NCI-H510A treated with DMSO at 0.1 percent for 48 hours (cell line): ENCODE data around the gene TLCD3B.
A peak's percentile ranks its signal among the peaks of the same experiment; 100 is the strongest.
"Not testable (repeated sequence)": the region's sequence is repeated elsewhere in the genome, so short reads cannot be mapped to it uniquely, and the experiment has no call there.

Experiments
- DNase-seq: peaks from one replicate; lab custom pipeline; 2025; lab: John Stamatoyannopoulos, UW

The TLCD3B gene

DNA sequence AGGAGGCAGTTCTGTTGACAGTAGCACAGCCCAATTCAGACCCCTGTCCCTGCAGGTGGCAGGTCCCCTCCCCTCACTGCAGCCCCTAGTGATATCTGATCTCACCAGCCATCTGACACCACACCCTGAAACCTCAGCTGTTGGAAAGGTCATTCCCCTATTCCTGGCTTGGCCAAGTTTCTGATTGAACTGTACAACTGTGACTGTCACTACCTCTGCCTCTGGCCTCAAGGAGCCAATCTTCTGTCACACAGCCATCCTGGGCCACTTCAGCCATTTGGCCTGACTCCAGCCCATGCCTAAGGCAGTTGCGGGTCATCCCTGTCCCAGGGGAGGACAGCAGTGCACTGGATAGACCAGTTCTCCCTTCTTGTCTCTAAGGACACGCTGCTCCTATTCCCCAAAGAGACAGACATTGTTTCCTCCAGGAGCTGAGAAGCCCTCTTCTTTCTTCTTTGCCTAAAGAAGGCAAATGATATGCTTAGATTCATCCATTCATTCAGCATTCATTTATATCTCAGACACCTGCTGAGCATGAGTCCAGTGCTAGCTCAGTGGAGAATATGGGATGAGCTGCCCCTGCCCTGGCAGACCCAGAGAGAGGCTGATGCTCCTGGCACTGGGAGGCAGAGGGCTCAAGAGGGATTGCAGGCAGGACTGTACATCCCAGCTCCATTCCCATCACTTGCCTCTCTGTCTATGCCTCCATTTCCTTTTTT is 29.9 kb upstream of the TLCD3B start:
- no peak for DNase-seq

DNA sequence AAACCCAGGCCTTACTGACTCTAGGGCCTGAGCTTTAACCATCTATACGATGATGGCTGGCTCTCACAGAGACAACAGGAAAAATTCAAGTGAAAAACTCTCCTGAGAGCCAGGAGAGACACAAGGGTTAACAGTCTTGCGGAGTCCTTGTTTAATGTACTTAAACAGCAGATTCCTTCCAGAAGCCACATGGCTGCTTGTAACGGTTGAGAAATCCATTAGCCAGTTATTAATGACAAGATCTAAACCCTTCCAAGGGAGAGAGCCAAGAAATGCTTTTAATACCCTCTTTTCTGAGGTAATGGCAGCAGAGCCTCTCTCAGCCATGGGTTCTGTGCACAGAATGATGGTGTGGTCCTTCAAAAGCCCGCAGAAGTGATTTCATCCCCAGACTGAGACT is 29.3 kb upstream of the TLCD3B start:
- DNase-seq = no peak

DNA sequence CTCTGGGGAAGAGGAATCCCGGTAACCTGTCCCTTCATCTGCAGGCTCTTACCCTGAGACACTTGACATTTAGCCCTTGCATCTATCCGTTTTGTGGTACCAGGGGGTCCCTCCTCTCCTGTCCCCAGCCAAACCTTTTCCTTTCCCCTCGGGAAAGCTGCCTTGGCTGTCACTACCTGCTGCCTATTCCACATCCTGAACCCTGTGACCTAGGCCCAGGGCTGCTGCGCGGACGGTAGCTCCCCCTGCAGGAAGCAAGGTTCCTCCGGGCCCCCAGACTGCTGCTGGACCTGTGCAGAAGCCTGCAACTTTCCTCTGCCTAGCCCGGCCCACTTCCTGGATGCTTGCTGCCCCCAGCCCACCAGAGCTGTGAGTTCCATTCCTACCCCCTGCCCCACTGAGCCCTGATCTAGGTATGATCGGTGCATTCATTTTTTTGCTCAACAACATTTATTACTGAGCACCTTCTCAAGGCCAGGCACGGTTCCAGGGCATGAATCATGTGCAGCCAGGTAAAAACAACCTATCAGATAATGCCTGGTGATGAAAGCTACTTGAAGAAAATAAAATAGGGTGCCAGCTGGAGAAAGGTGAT is 24.0 kb upstream of the TLCD3B start:
- peak; percentile 47 for DNase-seq

DNA sequence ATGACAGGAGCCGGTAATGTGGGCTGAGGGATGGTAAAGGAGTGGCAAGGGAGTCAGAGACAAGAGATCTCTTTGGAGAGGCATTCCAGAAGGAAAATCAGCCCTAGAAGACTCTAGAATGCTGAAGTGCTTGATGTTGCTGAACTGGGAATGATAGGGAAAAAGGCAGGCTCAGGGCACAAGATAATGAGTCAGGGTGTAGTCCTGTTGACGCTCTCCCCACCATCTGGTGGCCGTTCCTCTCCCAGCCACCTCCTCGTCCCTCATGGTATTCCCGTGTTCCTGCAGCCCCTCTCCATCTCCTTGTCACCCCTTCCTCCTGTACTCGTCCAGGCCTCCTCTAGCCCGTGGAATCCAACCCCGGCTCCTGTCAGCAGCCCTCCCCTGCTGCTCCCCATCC is 23.4 kb upstream of the TLCD3B start:
- no peak for DNase-seq

DNA sequence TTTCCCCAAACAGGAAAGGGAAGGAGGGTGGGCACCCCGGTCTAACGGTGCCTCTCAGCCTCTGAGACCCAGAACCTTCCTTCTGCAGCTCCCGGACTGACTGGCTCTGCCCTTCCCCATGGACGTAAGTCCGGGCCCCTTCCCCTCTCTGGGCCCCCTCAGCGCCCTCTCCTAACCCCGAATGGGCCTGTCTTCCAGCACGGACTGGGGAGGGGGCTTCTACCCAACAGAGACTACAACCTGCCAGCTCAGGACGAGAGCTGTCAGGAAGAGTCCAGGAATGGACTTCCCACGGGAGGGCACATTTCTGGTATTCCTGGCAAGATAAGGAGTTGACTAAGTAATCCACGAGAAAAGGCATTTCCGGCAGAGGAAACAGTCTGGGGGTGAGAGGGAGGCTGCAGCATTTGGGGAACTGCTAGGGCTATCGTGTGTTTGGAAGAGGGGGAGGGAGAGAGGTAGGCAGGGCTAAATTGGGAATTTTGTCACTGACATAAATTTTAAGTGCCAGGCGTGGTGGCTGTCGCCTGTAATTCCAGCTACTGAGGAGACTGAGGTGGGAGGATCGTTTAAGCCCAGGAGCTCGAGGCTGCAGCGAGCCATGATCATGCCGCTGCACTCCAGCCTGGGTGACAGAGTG is 22.4 kb upstream of the TLCD3B start:
- DNase-seq = peak; percentile 49

DNA sequence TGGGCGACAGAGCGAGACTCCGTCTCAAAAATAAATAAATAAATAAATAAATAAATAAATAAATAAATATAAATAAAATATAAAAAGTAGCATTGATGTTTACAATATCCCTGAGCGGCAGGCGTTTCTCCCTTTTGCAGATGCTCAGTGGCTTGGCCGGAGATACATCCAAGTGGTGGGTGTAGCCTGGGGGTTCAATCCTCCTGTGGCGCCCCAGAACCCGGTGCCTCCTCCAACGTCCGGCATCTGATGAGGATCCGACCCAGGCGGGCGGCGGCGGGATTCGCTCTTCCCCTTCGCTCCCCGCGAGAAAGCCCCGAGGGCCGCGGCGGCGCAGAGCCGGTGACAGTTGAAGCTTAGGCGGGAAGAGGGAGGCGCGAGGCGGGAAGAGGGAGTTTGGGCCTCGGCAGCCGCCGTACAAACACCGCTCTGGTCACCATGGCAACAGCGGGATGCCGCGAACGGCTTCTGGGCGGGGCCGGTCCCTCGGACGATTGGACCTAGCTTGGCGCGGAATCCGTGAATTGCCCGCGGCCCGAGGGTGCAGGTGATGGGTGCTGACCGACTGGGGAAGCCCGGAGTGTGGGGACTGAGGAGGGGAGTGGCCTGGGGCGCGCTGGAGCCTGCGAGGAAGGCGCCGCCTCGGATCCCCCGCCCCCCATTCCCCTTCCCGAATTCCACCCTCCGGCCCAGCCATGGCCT is 21.8 kb upstream of the TLCD3B start:
- peak; percentile 96 for DNase-seq

DNA sequence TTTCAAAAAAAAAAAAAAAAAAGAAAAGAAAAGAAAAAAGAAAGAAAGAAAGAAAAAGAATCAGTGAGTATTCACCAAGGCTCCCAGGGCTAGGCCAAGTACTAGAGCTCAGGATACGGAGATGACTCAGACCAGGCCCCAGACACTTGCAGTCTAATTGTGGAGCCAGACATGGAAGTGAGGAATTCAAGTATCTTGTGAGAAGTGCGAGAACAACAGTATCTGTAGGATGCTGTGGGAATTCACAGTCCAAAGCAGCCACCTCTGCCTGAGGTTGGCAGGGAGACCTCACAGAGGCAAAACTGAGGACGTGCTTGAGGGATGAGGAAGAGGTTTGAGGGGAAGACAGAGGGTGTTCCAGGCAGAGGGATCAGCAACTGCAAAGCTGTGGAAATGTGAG is 20.4 kb upstream of the TLCD3B start:
- DNase-seq = no peak

DNA sequence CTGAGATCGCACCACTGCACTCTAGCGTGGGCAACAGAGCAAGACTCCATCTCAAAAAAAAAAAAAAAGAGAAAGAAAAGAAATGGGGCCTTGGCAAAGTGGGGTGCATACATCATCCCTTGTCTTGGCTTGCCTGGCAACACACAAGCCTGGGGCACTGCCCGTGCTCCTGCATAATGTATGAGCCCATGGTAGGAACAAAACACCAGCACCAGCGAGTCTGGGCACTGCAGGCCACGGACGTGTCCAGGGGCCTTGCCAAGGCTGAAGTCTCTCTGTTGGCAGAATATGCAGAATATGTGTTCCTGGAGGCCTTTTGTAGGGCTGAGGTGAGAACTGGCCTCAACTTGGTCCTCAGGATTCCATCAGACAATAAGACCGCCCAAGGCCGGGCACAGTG is 18.8 kb upstream of the TLCD3B start:
- DNase-seq = no peak

DNA sequence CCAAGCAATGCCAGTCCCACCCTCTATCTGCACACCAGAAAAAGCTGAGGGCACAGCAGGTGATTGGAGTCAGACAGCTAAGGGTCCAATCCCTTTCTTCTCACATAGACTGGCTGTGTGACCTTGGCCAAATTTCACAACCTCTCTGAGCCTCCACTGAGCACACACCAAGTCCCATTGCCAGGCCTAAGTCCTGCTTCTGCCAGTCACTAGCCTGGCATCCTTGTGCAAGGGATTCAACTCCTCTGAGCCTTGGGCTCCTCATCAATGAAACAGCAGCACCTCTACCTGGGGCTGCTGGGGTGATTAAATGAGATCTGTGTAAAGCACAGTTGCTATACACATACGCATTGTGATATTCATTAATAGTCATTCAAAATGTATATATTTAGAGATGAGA is 15.5 kb upstream of the TLCD3B start:
- DNase-seq = no peak

DNA sequence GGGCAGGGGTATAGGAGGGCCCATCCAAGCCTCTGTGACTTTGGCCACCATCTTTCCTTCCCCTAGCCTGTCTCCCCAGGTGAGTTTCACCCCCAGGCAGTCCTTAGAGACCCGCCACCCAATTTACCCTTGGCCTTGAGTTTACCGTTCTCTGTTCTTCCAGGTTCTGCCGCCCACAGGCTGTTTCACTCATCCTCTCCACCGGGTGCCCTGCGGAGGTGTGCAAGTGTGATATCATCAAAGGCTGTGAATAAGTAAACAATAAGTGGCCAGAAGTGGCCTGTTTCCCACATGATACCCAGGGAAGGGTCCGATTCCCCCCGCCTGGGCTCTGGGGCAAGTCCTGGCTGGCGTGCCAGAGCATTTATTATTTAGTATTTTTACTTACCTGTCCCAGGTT is 15.1 kb upstream of the TLCD3B start:
- peak; percentile 10 for DNase-seq

DNA sequence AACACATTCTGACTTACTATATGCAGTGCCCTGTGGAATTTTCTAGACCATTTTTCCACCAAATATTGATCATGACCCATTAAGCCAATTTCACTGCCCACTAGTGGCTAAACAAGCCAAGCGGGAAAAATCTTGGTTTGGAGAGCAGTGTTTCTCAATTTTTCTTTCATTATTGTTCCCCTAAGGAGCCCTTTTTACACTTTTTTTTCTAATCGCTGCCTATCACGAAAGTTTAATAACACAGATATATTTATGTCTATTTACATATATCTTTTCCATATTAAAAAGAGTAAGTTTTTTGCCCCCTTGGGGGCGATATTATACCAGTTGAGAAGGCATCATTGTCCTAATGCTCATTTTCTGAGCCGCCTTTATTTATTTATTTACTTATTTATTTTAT is 10.8 kb upstream of the TLCD3B start:
- DNase-seq = no peak

DNA sequence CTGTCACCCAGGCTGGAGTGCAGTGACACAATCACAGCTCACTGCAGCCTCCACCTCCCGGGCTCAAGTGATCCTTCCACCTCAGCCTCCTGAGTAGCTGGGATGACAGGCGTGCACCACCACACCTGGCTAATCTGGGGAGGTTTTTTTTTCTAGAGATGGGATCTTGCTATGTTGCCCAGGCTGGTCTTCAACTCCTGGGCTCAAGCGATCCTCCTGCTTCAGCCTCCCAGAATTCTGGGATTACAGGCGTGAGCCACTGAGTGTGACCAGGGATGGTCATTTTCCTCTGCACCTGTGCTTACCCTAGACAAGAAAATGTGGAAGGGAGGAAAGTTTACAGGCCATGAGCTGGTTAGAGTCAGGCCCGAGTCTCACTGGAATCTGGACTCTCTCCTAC is 9.6 kb upstream of the TLCD3B start:
- DNase-seq = not testable (repeated sequence)

DNA sequence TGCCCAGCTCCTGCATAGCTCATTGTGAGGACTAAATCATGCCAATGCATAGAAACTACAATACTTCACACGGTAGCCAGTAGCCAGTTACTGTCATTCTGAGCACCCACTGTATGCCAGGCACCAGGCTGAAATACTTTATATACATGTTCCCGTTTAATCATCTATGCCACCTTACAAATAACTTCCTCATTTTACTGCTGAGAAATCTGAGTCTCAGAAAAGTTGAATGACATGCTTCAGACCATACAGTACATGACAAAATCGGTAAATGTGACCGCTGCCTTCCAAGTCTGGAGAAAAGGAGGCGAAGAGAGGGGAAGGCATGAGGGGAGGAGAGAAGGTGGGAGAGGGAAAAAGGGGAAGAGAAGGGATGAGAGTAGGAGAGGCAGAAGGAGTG is 9.2 kb upstream of the TLCD3B start:
- no peak for DNase-seq

DNA sequence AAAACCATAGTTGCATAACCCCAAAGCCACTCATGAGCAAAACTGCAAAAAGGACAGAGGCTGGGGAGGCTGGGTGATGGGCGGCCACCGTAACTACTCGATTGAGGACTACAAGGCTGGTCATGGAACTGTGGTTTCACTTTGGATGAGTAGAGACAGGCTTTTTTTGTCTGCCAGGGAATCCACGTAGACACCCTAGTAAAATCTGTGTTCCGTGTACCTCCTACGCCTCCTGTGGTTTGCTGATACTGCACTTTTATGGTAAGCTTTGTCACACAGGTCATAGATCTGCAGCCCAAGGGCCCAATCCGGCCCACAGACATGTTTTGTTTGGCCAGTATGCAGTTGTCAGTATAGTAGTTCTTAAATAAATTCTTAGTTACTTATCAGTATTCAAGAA is 2.2 kb upstream of the TLCD3B start:
- DNase-seq = no peak

DNA sequence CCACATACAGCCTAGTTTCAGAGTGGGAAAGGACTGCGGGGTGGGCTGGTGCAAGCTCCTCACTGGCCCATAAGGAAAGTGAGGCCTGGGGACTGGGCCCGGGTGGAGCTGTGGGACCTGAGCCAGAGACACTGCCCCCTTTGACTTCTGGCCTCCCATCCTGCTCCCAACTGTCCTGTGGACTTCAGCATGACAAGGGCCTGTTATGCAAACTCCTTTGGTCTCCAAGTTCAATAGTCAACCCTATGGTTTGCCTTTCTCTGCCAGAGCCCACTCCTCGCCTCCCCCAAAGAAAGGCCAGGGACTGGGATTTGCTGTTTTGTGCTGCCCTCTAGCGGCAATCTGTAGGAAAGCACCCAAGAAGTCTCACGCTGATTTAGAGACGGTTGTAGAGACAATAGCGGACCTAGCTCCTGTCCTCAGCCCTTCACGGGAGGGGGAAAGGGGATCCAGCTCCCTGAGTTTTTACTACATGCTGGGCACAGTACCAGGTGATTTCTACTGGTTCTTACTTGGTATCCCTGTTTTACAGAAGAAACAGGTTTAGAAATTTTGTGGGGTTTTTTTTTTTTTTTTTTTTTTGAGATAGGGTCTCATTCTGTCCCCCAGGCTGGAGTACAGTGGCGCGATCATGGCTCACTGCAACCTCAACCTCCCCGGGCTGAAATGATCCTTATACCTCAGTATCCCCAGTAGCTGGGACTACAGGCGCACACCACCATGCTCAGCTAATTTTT is 1.2 kb upstream of the TLCD3B start:
- DNase-seq = peak; percentile 86

DNA sequence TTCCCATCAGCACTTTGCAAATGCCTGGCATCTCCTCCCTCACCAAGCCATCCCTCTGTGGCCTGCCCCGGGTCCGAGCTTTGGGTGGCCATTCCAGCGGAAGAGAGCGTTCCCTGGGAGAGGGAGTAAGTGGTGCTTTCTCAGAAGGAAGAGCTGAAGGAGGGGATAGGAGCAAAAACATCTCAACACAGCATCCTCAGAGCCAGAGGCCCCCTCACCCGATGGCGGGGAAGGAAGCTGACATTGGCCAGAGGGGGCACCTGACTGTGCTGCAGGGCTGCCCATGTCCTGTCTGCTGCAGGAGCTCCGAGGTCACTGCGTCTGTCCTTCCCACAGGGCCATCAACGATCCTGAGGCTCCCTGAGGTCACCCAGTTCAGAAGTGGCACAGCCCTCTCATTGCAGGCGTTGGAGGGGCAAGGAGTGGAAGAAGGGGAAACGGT is 427 bp upstream of the TLCD3B start:
- no peak for DNase-seq

DNA sequence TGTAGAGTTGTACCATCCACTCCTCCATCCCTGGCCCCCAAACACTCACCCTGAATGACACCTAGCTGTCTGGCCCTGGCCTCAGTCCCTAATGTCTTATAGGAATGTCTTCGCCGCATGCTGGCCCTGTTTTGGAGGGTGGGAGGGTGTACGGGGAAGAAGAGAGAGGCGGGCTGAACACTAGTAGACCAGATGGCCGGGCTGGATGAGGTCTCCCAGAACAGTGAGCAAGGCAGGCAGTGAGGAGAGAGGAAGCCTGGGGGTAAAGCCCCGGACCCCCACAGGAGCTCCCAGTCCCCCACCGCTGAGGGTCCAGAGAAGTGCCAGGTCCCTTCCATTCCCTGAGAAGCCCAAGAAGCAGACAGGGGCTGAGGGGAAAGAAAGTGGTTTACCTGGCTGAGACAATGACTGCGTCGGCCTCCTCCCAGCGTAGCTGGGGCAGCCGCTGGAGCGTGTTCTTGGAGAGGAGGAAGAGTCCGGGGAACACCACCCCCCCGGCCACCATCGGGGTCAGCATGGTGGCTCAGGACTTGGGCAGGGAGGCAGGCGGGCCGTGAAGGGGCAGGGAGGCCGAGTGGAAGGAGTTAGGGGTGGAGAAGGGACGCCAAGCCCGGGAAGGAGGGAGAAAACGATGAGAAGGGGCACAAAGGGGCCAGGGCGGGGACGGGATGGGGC is 923 bp downstream of the TLCD3B start:
- DNase-seq = peak; percentile 38

DNA sequence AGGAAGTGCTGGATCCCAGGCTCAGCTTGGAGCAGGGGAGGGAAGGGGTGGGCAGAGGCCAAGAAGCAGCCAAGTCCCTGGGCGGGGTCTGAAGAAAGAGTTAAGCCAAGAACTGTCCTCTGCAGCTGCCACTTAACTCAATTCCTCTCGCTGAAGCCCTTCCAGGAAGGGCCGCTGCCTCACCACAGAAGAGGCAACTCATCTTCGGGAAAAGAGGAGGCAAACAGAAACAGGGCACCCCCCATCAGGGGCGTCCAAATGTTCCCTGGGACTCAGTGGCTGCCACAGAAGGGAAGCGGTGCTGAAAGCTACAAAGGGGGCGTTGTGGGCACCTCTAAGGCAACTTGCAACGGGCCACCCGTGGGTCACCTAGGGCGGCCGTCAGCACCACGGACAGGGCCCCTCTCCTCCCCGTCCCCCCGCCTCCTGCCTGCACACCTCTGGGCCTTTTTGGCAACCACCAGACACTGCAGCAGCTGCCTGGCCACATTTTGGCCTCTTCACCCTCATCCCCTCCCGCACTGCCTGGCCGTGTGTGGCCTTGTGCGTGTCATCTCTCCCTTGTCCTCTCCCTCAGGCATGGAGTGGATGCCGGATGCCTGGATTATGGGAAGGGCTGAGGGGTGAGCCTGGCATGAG is 2.5 kb downstream of the TLCD3B start:
- no peak for DNase-seq

DNA sequence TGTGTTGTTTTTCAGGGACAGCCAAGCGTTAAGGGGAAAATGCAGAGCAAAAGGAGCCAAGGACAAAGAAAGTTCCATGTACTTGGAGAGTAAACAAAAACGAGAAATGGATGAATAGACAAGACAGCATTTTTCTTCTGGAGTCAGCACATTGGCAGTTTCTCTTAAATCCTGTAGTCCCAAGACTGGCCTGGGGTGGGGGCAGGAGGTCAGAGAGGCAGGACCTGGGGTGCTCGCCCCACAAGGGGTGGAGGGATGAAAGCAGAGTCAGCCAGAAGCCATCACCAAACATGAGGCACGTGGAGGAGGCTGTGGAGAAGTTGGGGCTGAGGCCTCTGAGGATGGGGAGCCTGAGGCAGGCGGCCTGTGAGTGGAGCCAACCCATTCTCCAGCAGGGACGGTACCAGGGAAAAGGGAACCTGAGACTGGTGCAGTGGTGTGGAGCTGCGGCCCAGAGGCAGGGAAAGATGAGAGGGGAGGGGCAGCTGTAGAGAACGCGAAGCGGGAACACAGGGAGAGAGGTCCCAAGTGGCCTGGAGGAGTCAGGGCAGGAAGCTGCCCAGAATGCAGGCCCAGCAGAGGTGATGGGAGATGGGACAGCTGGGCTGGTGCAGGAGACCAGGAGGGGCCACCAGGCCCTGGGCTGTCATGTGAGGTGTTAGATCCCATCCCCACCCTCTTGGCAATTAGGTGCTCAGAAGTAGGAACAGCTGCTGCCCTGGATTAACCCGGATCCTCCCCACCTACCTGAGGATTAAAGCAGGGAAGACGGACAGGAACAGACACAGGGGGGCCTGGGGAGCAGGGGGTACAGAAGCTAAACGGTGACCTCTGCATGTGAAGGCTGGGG is 3.3 kb downstream of the TLCD3B start:
- DNase-seq = peak; percentile 43

DNA sequence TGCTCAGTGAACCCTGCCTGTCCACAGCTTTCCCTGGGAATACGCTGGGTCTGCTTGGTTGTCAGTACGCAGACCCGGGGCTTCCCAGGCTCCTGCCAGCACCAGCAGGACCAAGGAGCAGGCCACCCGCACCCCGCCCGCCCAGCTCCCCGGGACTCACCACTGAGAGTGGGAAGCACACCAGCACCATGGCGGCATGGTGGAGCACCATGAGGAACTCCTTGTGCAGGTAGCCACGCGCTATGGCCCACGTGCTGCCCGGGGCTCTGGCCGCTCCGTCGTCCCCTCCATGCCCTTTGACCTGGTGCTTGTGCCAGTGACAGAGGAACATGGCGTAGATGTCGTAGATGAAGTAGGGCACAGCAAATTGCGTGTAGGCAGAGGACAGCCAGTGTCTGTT is 4.6 kb downstream of the TLCD3B start:
- DNase-seq = no peak
